GM23248 (cell line): Measurements from ENCODE around the gene PLA2G2D.

Experiments used
- EZH2 ChIP-seq: fragments of 200-600 bp; sonication (generic); IDR thresholded peaks from 2 replicates; pipeline ENCODE4 v1.6.1; 2018; ENCODE audit warnings: antibody characterized with exemption, mild to moderate bottlenecking; ENCODE audit not compliant: insufficient read depth, poor library complexity, severe bottlenecking
- EZH2phosphoT487 ChIP-seq: fragments of 200-600 bp; sonication (generic); IDR thresholded peaks from 2 replicates; pipeline ENCODE4 v1.6.1; 2018; ENCODE audit warnings: antibody characterized with exemption, moderate library complexity, mild to moderate bottlenecking, low read depth; ENCODE audit not compliant: insufficient read depth

GRCh38 chr1:20112279-20113000 is 6.9 kb downstream of the PLA2G2D start:
- TF ChIP-seq EZH2 (no peak), EZH2phosphoT487 (no peak)
